ENCODE results near the gene SYT17.

SYT17 gene

DNA sequence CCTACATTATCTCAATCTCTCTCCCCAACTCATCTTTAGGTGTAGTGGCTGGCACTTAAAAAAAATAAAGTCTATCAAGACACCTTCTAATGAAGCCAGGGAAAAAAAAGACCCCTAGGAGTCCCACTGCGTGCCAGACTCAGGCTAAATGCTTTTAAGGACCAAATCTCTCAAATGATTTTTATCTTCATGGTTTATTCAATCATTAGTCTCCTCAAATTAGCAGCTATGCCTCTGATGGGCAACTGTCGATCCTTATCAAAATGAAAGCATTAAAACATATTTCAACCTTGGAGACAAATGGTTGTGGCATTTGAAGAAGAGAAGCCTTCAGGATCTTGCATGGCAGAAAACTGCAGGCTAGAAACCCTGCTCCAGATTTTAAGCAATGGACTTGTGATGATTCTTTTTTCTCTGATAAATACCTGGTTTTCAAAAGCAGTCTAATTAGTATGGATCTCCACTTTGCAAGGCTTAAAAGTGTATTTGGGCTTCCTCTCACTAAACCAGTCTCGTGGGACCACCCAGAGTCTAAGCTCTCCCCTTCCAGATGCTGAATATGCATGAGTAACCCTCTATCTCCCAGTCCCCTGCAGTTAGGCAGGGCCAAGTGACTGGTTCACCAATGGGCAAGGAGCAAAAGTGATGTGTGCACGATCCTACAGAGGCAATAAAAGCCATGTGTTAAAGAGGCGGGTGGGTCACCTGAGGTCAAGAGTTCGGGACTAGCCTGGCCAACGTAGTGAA, 39.4 kb upstream of the SYT17 start:
- ATAC-seq, result no peak
- TF ChIP-seq ZNF70 (CRISPR knock-in tag; IDR thresholded peaks at IDR 0.05), result no peak
- TF ChIP-seq ZFP30 (CRISPR knock-in tag; IDR thresholded peaks at IDR 0.05), result no peak
- TF ChIP-seq, protein P1, sequence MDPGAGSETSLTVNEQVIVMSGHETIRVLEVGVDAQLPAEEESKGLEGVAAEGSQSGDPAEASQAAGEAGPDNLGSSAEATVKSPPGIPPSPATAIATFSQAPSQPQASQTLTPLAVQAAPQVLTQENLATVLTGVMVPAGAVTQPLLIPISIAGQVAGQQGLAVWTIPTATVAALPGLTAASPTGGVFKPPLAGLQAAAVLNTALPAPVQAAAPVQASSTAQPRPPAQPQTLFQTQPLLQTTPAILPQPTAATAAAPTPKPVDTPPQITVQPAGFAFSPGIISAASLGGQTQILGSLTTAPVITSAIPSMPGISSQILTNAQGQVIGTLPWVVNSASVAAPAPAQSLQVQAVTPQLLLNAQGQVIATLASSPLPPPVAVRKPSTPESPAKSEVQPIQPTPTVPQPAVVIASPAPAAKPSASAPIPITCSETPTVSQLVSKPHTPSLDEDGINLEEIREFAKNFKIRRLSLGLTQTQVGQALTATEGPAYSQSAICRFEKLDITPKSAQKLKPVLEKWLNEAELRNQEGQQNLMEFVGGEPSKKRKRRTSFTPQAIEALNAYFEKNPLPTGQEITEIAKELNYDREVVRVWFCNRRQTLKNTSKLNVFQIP (CRISPR knock-in tag; IDR thresholded peaks at IDR 0.05; ENCODE audit: borderline replicate concordance, low read depth), result no peak
- no peak for TF ChIP-seq GLIS3 (CRISPR knock-in tag; IDR thresholded peaks at IDR 0.05)
- no peak for TF ChIP-seq ZNF8 (CRISPR knock-in tag; IDR thresholded peaks at IDR 0.05)
- TF ChIP-seq CSDC2 (CRISPR knock-in tag; IDR thresholded peaks at IDR 0.05), result no peak
- TF ChIP-seq, protein P2, sequence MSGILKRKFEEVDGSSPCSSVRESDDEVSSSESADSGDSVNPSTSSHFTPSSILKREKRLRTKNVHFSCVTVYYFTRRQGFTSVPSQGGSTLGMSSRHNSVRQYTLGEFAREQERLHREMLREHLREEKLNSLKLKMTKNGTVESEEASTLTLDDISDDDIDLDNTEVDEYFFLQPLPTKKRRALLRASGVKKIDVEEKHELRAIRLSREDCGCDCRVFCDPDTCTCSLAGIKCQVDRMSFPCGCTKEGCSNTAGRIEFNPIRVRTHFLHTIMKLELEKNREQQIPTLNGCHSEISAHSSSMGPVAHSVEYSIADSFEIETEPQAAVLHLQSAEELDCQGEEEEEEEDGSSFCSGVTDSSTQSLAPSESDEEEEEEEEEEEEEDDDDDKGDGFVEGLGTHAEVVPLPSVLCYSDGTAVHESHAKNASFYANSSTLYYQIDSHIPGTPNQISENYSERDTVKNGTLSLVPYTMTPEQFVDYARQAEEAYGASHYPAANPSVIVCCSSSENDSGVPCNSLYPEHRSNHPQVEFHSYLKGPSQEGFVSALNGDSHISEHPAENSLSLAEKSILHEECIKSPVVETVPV (CRISPR knock-in tag; IDR thresholded peaks at IDR 0.05), result no peak
- TF ChIP-seq, protein P3, sequence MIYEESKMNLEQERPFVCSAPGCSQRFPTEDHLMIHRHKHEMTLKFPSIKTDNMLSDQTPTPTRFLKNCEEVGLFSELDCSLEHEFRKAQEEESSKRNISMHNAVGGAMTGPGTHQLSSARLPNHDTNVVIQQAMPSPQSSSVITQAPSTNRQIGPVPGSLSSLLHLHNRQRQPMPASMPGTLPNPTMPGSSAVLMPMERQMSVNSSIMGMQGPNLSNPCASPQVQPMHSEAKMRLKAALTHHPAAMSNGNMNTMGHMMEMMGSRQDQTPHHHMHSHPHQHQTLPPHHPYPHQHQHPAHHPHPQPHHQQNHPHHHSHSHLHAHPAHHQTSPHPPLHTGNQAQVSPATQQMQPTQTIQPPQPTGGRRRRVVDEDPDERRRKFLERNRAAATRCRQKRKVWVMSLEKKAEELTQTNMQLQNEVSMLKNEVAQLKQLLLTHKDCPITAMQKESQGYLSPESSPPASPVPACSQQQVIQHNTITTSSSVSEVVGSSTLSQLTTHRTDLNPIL (CRISPR knock-in tag; IDR thresholded peaks at IDR 0.05; ENCODE audit: low read depth), result no peak

DNA sequence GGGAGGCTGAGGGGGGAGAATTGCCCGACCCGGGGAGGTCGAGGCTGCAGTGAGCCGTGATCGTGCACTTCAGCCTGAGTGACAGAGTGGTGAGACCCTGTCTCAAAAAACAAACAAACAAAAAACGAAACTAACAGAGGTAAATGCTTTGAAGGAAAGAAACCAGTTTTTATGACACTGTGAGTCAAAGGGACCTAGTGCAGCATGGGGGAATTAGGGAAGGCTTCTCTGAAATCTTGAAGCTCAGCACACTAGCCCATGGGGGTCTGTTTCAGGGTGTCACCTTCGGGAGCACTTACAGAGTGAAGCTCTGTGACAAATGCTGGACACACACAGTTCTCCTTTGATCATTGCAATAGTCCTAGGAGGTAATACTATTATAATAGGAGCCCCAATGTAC, 37.7 kb upstream of the SYT17 start:
- TF ChIP-seq PPARA (CRISPR knock-in tag; IDR thresholded peaks at IDR 0.05; ENCODE audit: borderline replicate concordance) (no peak), ARNTL (CRISPR knock-in tag; IDR thresholded peaks at IDR 0.05; ENCODE audit: borderline replicate concordance, low read depth) (no peak), ZNF8 (CRISPR knock-in tag; IDR thresholded peaks at IDR 0.05) (no peak), GLIS3 (CRISPR knock-in tag; IDR thresholded peaks at IDR 0.05) (no peak), SNAI2 (CRISPR knock-in tag; IDR thresholded peaks at IDR 0.05) (no peak), CSDC2 (CRISPR knock-in tag; IDR thresholded peaks at IDR 0.05) (no peak), ZFP3 (CRISPR knock-in tag; IDR thresholded peaks at IDR 0.05) (no peak), ESRRG (CRISPR knock-in tag; IDR thresholded peaks at IDR 0.05) (no peak), BACH2 (CRISPR knock-in tag; IDR thresholded peaks at IDR 0.05; ENCODE audit: borderline replicate concordance) (no peak), OSR1 (CRISPR knock-in tag; IDR thresholded peaks at IDR 0.05) (no peak), ZNF565 (CRISPR knock-in tag; conservative IDR thresholded peaks at IDR 0.05; ENCODE audit: low read depth) (no peak), ISL1 (CRISPR knock-in tag; IDR thresholded peaks at IDR 0.05) (no peak), ZNF70 (CRISPR knock-in tag; IDR thresholded peaks at IDR 0.05) (no peak)
- TF ChIP-seq, protein P1 (CRISPR knock-in tag; IDR thresholded peaks at IDR 0.05; ENCODE audit: borderline replicate concordance, low read depth), result no peak
- TF ChIP-seq, protein P4, sequence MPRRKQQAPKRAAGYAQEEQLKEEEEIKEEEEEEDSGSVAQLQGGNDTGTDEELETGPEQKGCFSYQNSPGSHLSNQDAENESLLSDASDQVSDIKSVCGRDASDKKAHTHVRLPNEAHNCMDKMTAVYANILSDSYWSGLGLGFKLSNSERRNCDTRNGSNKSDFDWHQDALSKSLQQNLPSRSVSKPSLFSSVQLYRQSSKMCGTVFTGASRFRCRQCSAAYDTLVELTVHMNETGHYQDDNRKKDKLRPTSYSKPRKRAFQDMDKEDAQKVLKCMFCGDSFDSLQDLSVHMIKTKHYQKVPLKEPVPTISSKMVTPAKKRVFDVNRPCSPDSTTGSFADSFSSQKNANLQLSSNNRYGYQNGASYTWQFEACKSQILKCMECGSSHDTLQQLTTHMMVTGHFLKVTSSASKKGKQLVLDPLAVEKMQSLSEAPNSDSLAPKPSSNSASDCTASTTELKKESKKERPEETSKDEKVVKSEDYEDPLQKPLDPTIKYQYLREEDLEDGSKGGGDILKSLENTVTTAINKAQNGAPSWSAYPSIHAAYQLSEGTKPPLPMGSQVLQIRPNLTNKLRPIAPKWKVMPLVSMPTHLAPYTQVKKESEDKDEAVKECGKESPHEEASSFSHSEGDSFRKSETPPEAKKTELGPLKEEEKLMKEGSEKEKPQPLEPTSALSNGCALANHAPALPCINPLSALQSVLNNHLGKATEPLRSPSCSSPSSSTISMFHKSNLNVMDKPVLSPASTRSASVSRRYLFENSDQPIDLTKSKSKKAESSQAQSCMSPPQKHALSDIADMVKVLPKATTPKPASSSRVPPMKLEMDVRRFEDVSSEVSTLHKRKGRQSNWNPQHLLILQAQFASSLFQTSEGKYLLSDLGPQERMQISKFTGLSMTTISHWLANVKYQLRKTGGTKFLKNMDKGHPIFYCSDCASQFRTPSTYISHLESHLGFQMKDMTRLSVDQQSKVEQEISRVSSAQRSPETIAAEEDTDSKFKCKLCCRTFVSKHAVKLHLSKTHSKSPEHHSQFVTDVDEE (CRISPR knock-in tag; IDR thresholded peaks at IDR 0.05), result no peak
- TF ChIP-seq, protein P5, sequence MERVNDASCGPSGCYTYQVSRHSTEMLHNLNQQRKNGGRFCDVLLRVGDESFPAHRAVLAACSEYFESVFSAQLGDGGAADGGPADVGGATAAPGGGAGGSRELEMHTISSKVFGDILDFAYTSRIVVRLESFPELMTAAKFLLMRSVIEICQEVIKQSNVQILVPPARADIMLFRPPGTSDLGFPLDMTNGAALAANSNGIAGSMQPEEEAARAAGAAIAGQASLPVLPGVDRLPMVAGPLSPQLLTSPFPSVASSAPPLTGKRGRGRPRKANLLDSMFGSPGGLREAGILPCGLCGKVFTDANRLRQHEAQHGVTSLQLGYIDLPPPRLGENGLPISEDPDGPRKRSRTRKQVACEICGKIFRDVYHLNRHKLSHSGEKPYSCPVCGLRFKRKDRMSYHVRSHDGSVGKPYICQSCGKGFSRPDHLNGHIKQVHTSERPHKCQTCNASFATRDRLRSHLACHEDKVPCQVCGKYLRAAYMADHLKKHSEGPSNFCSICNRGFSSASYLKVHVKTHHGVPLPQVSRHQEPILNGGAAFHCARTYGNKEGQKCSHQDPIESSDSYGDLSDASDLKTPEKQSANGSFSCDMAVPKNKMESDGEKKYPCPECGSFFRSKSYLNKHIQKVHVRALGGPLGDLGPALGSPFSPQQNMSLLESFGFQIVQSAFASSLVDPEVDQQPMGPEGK (CRISPR knock-in tag; IDR thresholded peaks at IDR 0.05; ENCODE audit: borderline replicate concordance), result no peak
- ATAC-seq, result no peak
